K562 (cell line): Measurements from ENCODE around the gene PRKCQ. TPM values are rescaled to one million over a fixed set of nuclear protein-coding genes. Genes with fewer than 3 reads are reported as not detected.

Source experiments
- ATAC-seq: fragments of 200-7000 bp; cut with Tn5 transposase; 3 replicates; pipeline ENCODE4 v1.9.1; 2020; ENCODE audit warnings: moderate library complexity
- BruUV-seq: library from RNA; stranded (reverse); fragments of 400-500 nt; replicated peaks from 2 replicates; lab custom pipeline; 2021; lab: Mats Ljungman, UMichigan
- CTCF ChIA-PET: fragments of 300-600 bp; formaldehyde crosslinking; extraction: SDS; loops from one replicate; lab custom pipeline; 2021; ENCODE audit warnings: low intra/inter-chr PET ratio; lab: Yijun Ruan, JAX
- POLR2A ChIA-PET: fragments of 300-600, 350-650 bp; sonication (Branson Sonifier 250); formaldehyde crosslinking; extraction: SDS; loops from one replicate; lab custom pipeline; 2021; ENCODE audit warnings: antibody characterized with exemption, inconsistent platforms; lab: Yijun Ruan, JAX
- DNase-seq, 4 experiments: peaks; one replicate each; pipeline versions ENCODE4 v3.0.0 to v3.0.0-alpha.2; 2011 to 2018; ENCODE audit warnings: low spot score in 3 of 4, mixed read lengths in 3 of 4; ENCODE audit errors: extremely low read depth in 1 of 4
- FAIRE-seq: peaks from 2 replicates; lab custom pipeline; 2011; peaks lifted over from hg19 to GRCh38; lab: Jason Lieb, UNC
- H2AFZ ChIP-seq: 2 replicates; pipeline ENCODE4 v1.6.0; 2011; ENCODE audit warnings: low read depth, low read length, control low read depth, inconsistent platforms
- H3K27ac ChIP-seq: fragments of 200-600 bp; 3 replicates; pipeline ENCODE4 v1.8.0; 2011; ENCODE audit warnings: low read depth, mild to moderate bottlenecking, control low read depth, inconsistent platforms, low read length, moderate library complexity, mixed read lengths; ENCODE audit errors: extremely low read depth
- H3K27me3 ChIP-seq, 2 experiments: fragments of 300-600 bp in 1 of 2; 2 replicates in 1 of 2; 3 replicates in 1 of 2; pipeline versions ENCODE4 v1.6.0 to v1.8.0; 2011; ENCODE audit warnings: inconsistent platforms in 2 of 2, low read length in 2 of 2, mild to moderate bottlenecking in 1 of 2, mixed read lengths in 1 of 2, moderate library complexity in 1 of 2; ENCODE audit not compliant: control insufficient read depth in 2 of 2, insufficient read depth in 2 of 2
- H3K36me3 ChIP-seq: fragments of 300-600 bp; 3 replicates; pipeline ENCODE4 v1.8.0; 2011; ENCODE audit warnings: mild to moderate bottlenecking, low read length, inconsistent platforms; ENCODE audit not compliant: control insufficient read depth, insufficient read depth
- H3K4me1 ChIP-seq, 2 experiments: fragments of 200-600 bp in 1 of 2; replicated peaks in 1 of 2; 2 replicates in 1 of 2; 3 replicates in 1 of 2; pipeline versions ENCODE4 v1.5.1 to v1.8.0; 2011; ENCODE audit warnings: inconsistent platforms in 2 of 2, low read length in 2 of 2, mild to moderate bottlenecking in 1 of 2, mixed read lengths in 1 of 2, moderate library complexity in 1 of 2; ENCODE audit not compliant: control insufficient read depth in 2 of 2, insufficient read depth in 2 of 2
- H3K4me2 ChIP-seq: 2 replicates; pipeline ENCODE4 v1.6.1; 2011; ENCODE audit warnings: low read length, control low read depth, inconsistent platforms, mixed read lengths; ENCODE audit not compliant: insufficient read depth
- H3K4me3 ChIP-seq: fragments of 200-600 bp; sonication (generic), shearing (Covaris generic); 2 replicates; pipeline ENCODE4 v1.5.1; 2016; ENCODE audit warnings: control low read depth, inconsistent platforms
- H3K79me2 ChIP-seq: fragments of 200-600 bp; 3 replicates; pipeline ENCODE4 v1.8.0; 2011; ENCODE audit warnings: low read length, inconsistent platforms; ENCODE audit not compliant: control insufficient read depth, insufficient read depth
- H3K9ac ChIP-seq, 2 experiments: 2 replicates each; pipeline versions ENCODE4 v1.6.0 to v1.6.1; 2011; ENCODE audit warnings: low read depth in 2 of 2, low read length in 2 of 2, control low read depth in 1 of 2, inconsistent platforms in 1 of 2, mild to moderate bottlenecking in 1 of 2, mixed read lengths in 1 of 2; ENCODE audit not compliant: insufficient read depth in 1 of 2
- H3K9me1 ChIP-seq: one replicate; pipeline ENCODE4 v1.6.0; 2011; ENCODE audit warnings: inconsistent platforms, mild to moderate bottlenecking, low read length, moderate library complexity; ENCODE audit not compliant: control insufficient read depth, insufficient read depth
- H3K9me3 ChIP-seq: replicated peaks from 2 replicates; pipeline ENCODE4 v1.5.1; 2011; ENCODE audit warnings: low read depth, low read length, inconsistent platforms; ENCODE audit not compliant: control insufficient read depth, insufficient read depth
- H4K20me1 ChIP-seq: replicated peaks from 2 replicates; pipeline ENCODE4 v1.6.1; 2011; ENCODE audit warnings: low read length, inconsistent platforms, mixed read lengths; ENCODE audit not compliant: control insufficient read depth, insufficient read depth
- DPF2 ChIP-seq: fragments of 450-650 bp; IDR thresholded peaks from 2 replicates; pipeline ENCODE4 v1.6.1; 2016
- HNRNPH1 ChIP-seq: fragments of 200-400 bp; formaldehyde crosslinking; optimal IDR thresholded peaks from 2 replicates; pipeline ENCODE3; 2017; ENCODE audit warnings: low read depth, mild to moderate bottlenecking, low read length, moderate library complexity
- KDM1A ChIP-seq, 2 experiments: fragments of 450-650 bp; IDR thresholded peaks; 2 replicates each; pipeline ENCODE4 v1.6.1; 2016; ENCODE audit warnings: mild to moderate bottlenecking in 2 of 2
- MXD1 ChIP-seq: fragments of 250-450 bp; sonication (Bioruptor Pico); IDR thresholded peaks from 2 replicates; pipeline ENCODE4 v1.8.0; 2021; ENCODE audit warnings: borderline replicate concordance, mild to moderate bottlenecking, moderate library complexity; ENCODE audit not compliant: poor library complexity, severe bottlenecking
- PHF21A ChIP-seq: fragments of 450-650 bp; IDR thresholded peaks from 2 replicates; pipeline ENCODE4 v1.6.1; 2017; ENCODE audit warnings: low read depth, borderline replicate concordance
- PTBP1 ChIP-seq: fragments of 200-400 bp; formaldehyde crosslinking; IDR thresholded peaks from 2 replicates; pipeline ENCODE4 v1.6.1; 2017; ENCODE audit warnings: low read depth, low read length
- RBBP5 ChIP-seq: fragments of 200-600 bp; sonication (generic); IDR thresholded peaks from 2 replicates; pipeline ENCODE4 v1.6.1; 2012; ENCODE audit warnings: borderline replicate concordance, mild to moderate bottlenecking, low read length, control low read depth, inconsistent platforms; ENCODE audit not compliant: insufficient read depth, poor library complexity, severe bottlenecking
- TFAP4 ChIP-seq: sonication (generic); formaldehyde crosslinking; IDR thresholded peaks from 2 replicates; pipeline ENCODE4 v1.8.0; 2022; ENCODE audit warnings: missing genetic modification reagents, mild to moderate bottlenecking, moderate library complexity, borderline replicate concordance
- UBTF ChIP-seq, 2 experiments: IDR thresholded peaks; 2 replicates each; pipeline ENCODE4 v1.6.1; 2012; ENCODE audit warnings: improper control_type of control experiment in 2 of 2, low read depth in 2 of 2, low read length in 2 of 2, borderline replicate concordance in 1 of 2
- ZNF263 ChIP-seq: sonication (generic); formaldehyde crosslinking; IDR thresholded peaks from 2 replicates; pipeline ENCODE4 v1.8.0; 2022; ENCODE audit warnings: mild to moderate bottlenecking, missing genetic modification reagents, borderline replicate concordance
- ZNF384 ChIP-seq: IDR thresholded peaks from 2 replicates; pipeline ENCODE4 v1.6.1; 2012; ENCODE audit warnings: low read depth, low read length, improper control_type of control experiment
- WGBS: fragments of 100-300 bp; shearing (Covaris generic); methylation state at CpG from one replicate; pipeline ENCODE4 v1.1.6; 2016; ENCODE audit warnings: low coverage, mixed read lengths; ENCODE audit not compliant: insufficient coverage; ENCODE audit errors: missing lambda C conversion rate; 5-methylcytosine and 5-hydroxymethylcytosine counted together
- in situ Hi-C: fragments of 300-500 bp; cut with MboI; formaldehyde crosslinking; loops from 4 replicates; pipeline ENCODE4 v1.15.0; 2018; ENCODE audit warnings: inconsistent platforms, mixed read lengths
- intact Hi-C: fragments of 100-400 bp; cut with micrococcal nuclease; formaldehyde crosslinking; loops from 2 replicates; pipeline ENCODE4 v1.14.2; 2022
- polyA plus RNA-seq, 8 experiments: library from polyadenylated mRNA; depleted of rRNA in 4 of 8; stranded (reverse) in 5 of 8; unstranded in 3 of 8; fragments of >200 nt; fragmentation: Nextera tagmentation in 2 of 8; fragmentation: Illumina TruSeq in 1 of 8; extraction: Ambion mirVana in 2 of 8; extraction: Trizol in 1 of 8; gene quantifications; 2 replicates each; pipeline versions ENCODE4 v1.2.1 to v1.2.3, GENCODE V29; 2011 to 2014; ENCODE audit warnings: inconsistent platforms in 1 of 8, missing spikeins in 1 of 8
- total RNA-seq, 7 experiments: library from RNA; depleted of rRNA in 6 of 7; stranded (reverse); fragments of >200 nt in 6 of 7; fragmentation: Illumina TruSeq in 2 of 7; extraction: Trizol in 2 of 7; gene quantifications; 2 replicates each; pipeline versions ENCODE4 v1.2.1 to v1.2.3, GENCODE V29; 2011 to 2021; ENCODE audit warnings: low replicate concordance in 1 of 7

Gene PRKCQ
- total and polyA plus RNA-seq, 9 of the 15 experiments (the other 6 are each of a cell fraction or from before 2014, with no cell fraction given), result 4.4 to 23.3 (median 14.6) TPM

- ChIA-PET POLR2A (interaction anchor here (0.6 to 0.8 kb wide), 3 partner anchors 8 to 906 kb away, joined by 3 read pairs; no protein-coding TSS in a partner anchor), CTCF (no interaction called here)
- H4K20me1 ChIP-seq, result no peaks in the 10 kb centered on the region; the same call in 1 of the 2 replicates
- H3K4me3 ChIP-seq, result peak overlapping the region; percentile 84
- 2% methylated on average over 14 of the region's 16 CpGs for WGBS
- intact Hi-C loops (no loop called here), in situ Hi-C loops (no loop called here)
- FAIRE-seq, result peak; percentile 67
- peak in 3 of 4 experiments; percentile 21 to 56 (median 23) for DNase-seq
- peak; percentile 22 for ATAC-seq
- TSS peak; percentile 26 for BruUV-seq
- peak overlapping the region; percentile 57 for H3K27ac ChIP-seq
- H3K36me3 ChIP-seq, result peaks cover 24% of the 10 kb centered on the region
- H3K9me1 ChIP-seq, result peaks cover 4% of the 10 kb centered on the region
- no peaks in the 10 kb centered on the region for H3K9me3 ChIP-seq
- H3K79me2 ChIP-seq, result peaks cover 79% of the 10 kb centered on the region
- H2AFZ ChIP-seq, result peak overlapping the region; percentile 83
- H3K4me2 ChIP-seq, result peak overlapping the region; percentile 91
- peaks cover 18 to 26% of the 10 kb centered on the region in 2 experiments for H3K4me1 ChIP-seq
- H3K9ac ChIP-seq, result peak overlapping the region; percentile 72 to 94
- H3K27me3 ChIP-seq, result no peaks in the 10 kb centered on the region
- TF ChIP-seq UBTF (IDR thresholded peaks at IDR 0.05; ENCODE audit: borderline replicate concordance in 1 of 2, low read depth in 2 of 2, low read length in 2 of 2) (0 out of 4 replicates have a peak, but pooled peaks of 1 of the 2 experiments have one; percentile 23), RBBP5 (peak; percentile 39), PHF21A (0 out of 2 replicates have a peak, but pooled peaks have one; percentile 31), TFAP4 (CRISPR knock-in tag) (0 out of 2 replicates have a peak, but pooled peaks have one; percentile 19), DPF2 (0 out of 2 replicates have a peak, but pooled peaks have one; percentile 23), MXD1 (CRISPR knock-in tag) (no peak), HNRNPH1 (no peak), ZNF384 (peak; percentile 72; the same call in 1 of the 2 replicates), PTBP1 (no peak), KDM1A (IDR thresholded peaks at IDR 0.05) (peak; percentile 29 to 68; a peak in 1 of 4 replicates), ZNF263 (peak; percentile 84)
Measured at GRCh38 chr10:6579183-6579903, 733 bp downstream of the PRKCQ start.
